Gastroesophageal sphincter (tissue), 4 donors: ENCODE results near the gene FSD1L. TPM values are rescaled to one million over a fixed set of nuclear protein-coding genes. Genes with fewer than 3 reads are reported as not detected.

ENCODE experiments used
- ATAC-seq: fragments of 150-250 bp; one replicate; pipeline ENCODE4 v1.9.1; 2016; ENCODE audit warnings: mild to moderate bottlenecking, moderate library complexity
- H3K27ac ChIP-seq, 4 donors: fragments of 200-600 bp; sonication (generic) in 3 of 4; 1 replicate in 3 of 4; 2 replicates in 1 of 4; pipeline ENCODE4 v1.5.1; 2016 to 2019
- H3K27me3 ChIP-seq: fragments of 200-600 bp; sonication (generic); one replicate; pipeline ENCODE4 v1.5.1; 2019
- H3K36me3 ChIP-seq, 2 donors: fragments of 200-600 bp; sonication (generic); one replicate each; pipeline ENCODE4 v1.5.1; 2019; ENCODE audit warnings: control low read depth in 1 of 2
- H3K4me1 ChIP-seq, 3 donors: fragments of 200-600 bp; sonication (generic); 1 replicate in 2 of 3; 2 replicates in 1 of 3; pipeline ENCODE4 v1.5.1; 2016 to 2019; ENCODE audit warnings: control low read depth in 2 of 3
- H3K4me3 ChIP-seq, 2 donors: fragments of 200-600 bp; sonication (generic); one replicate each; pipeline ENCODE4 v1.5.1; 2019; ENCODE audit warnings: mild to moderate bottlenecking in 1 of 2, moderate library complexity in 1 of 2
- H3K9me3 ChIP-seq, 3 donors: fragments of 200-600 bp; sonication (generic); one replicate each; pipeline ENCODE4 v1.5.1; 2017 to 2019; ENCODE audit warnings: control low read depth in 2 of 3
- EP300 ChIP-seq: sonication (generic); formaldehyde crosslinking; IDR thresholded peaks from one replicate; pipeline ENCODE4 v1.6.1; 2017; ENCODE audit warnings: antibody characterized with exemption, mild to moderate bottlenecking
- POLR2A ChIP-seq, 2 donors: fragments of 450-650 bp; IDR thresholded peaks; one replicate each; pipeline ENCODE4 v1.6.1; 2017; ENCODE audit warnings: antibody characterized with exemption in 2 of 2, mild to moderate bottlenecking in 2 of 2, moderate library complexity in 1 of 2
- POLR2AphosphoS5 ChIP-seq: sonication (generic); formaldehyde crosslinking; IDR thresholded peaks from one replicate; pipeline ENCODE4 v1.6.1; 2017; ENCODE audit warnings: antibody characterized with exemption
- WGBS, 2 donors: methylation state at CpG; one replicate each; pipeline ENCODE4 v1.1.5; 2018; ENCODE audit warnings: low coverage in 1 of 2; 5-methylcytosine and 5-hydroxymethylcytosine counted together
- total RNA-seq, 4 donors: library from RNA; depleted of rRNA; stranded (reverse); fragments of >200 nt; gene quantifications; one replicate each; pipeline ENCODE4 v1.1.0, GENCODE V29; 2016
- TF ChIP-seq, protein P1 (sequence below), 4 experiments: fragments of 200-600 bp in 2 of 4; fragments of 450-650 bp in 2 of 4; sonication (generic) in 1 of 4; IDR thresholded peaks; one replicate each; pipeline ENCODE4 v1.5.1; 2017 to 2019; ENCODE audit warnings: antibody characterized with exemption in 4 of 4, mild to moderate bottlenecking in 2 of 4, moderate library complexity in 2 of 4

The FSD1L gene
- total RNA-seq, 4 donors from 2014 or later: 2.7 to 10.0 (median 3.4) TPM

GRCh38 chr9:105457560-105458294 lies 9.9 kb downstream of the FSD1L start:
- Histone ChIP-seq H3K36me3 (no peaks in the 10 kb centered on the region), H3K27me3 (no peaks in the 10 kb centered on the region), H3K9me3 (no peaks in the 10 kb centered on the region), H3K27ac (no peak overlapping the region), H3K4me1 (peaks cover 0 to 29% (median 0%) of the 10 kb centered on the region in 3 donors), H3K4me3 (no peak overlapping the region)
- no peak for ATAC-seq
- 56 to 77% methylated on average over 4 to 6 of the region's 15 CpGs for WGBS, 2 donors
- no peak for TF ChIP-seq POLR2AphosphoS5

DNA sequence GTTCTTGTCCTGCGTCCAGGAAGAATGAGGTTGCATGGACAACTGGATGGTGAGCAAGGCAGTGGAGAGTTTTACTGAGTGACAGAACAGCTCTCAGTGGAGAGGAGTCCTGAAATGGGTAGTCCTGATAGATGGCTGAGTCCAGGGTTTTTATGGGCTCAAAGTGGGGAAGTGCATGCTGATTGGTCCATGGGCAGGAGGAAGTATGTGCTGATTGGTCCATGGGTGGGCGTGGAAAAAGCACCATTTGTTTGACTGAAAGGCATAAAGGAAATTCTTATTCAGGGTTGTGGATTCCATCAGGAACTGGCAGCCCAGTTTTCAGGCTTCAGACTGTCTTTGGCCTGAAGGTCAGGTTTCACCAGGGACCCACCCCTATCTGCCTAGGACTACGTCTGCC lies 10.6 kb downstream of the FSD1L start:
- ATAC-seq: no peak
- Histone ChIP-seq H3K36me3 (no peaks in the 10 kb centered on the region), H3K9me3 (no peaks in the 10 kb centered on the region), H3K27me3 (no peaks in the 10 kb centered on the region), H3K4me3 (no peak overlapping the region), H3K4me1 (peaks cover 0 to 29% (median 0%) of the 10 kb centered on the region in 3 donors), H3K27ac (no peak overlapping the region)
- TF ChIP-seq EP300 (no peak), POLR2AphosphoS5 (no peak), POLR2A (IDR thresholded peaks at IDR 0.05) (no peak)
- TF ChIP-seq, protein P1, sequence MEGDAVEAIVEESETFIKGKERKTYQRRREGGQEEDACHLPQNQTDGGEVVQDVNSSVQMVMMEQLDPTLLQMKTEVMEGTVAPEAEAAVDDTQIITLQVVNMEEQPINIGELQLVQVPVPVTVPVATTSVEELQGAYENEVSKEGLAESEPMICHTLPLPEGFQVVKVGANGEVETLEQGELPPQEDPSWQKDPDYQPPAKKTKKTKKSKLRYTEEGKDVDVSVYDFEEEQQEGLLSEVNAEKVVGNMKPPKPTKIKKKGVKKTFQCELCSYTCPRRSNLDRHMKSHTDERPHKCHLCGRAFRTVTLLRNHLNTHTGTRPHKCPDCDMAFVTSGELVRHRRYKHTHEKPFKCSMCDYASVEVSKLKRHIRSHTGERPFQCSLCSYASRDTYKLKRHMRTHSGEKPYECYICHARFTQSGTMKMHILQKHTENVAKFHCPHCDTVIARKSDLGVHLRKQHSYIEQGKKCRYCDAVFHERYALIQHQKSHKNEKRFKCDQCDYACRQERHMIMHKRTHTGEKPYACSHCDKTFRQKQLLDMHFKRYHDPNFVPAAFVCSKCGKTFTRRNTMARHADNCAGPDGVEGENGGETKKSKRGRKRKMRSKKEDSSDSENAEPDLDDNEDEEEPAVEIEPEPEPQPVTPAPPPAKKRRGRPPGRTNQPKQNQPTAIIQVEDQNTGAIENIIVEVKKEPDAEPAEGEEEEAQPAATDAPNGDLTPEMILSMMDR (IDR thresholded peaks at IDR 0.05): no peak
- WGBS, 2 donors: 89% methylated on average over 1 of the region's 3 CpGs; no CpG with 5 or more reads in 1 of the 2 donors

DNA sequence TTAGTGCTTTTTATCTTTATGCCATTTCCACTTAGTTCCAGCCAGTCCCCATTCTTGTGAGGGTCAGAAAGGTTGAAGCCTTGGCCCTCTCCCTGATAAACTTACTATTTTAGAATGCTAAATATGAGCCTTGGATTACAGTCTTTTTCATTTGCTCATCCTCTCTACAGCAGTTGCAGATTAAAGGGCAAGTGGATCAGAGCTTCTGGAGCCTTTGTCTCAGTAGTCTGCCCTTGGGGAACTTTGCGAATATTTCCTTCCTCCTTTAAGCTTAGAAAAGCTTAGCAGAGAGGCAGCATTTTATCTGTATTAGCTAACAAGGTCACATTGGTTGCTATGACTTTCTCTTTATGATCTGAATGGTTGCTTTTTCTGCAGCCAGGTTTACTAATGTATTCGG lies 11.5 kb downstream of the FSD1L start:
- TF ChIP-seq, protein P1 (IDR thresholded peaks at IDR 0.05): no peak
- TF ChIP-seq EP300: no peak
- no peak for TF ChIP-seq POLR2A (IDR thresholded peaks at IDR 0.05)
- no peak for TF ChIP-seq POLR2AphosphoS5
- 65 to 83% methylated on average over 2 of the region's 2 CpGs for WGBS, 2 donors
- Histone ChIP-seq H3K27me3 (no peaks in the 10 kb centered on the region), H3K4me1 (peaks cover 0 to 29% (median 0%) of the 10 kb centered on the region in 3 donors), H3K4me3 (no peak overlapping the region), H3K9me3 (no peaks in the 10 kb centered on the region), H3K36me3 (no peaks in the 10 kb centered on the region), H3K27ac (no peak overlapping the region)
- no peak for ATAC-seq

GRCh38 chr9:105466898-105467455 lies 19.1 kb downstream of the FSD1L start:
- no peak for TF ChIP-seq POLR2AphosphoS5
- no peak for TF ChIP-seq POLR2A (IDR thresholded peaks at IDR 0.05)
- TF ChIP-seq EP300: no peak
- TF ChIP-seq, protein P1 (IDR thresholded peaks at IDR 0.05): no peak
- no peaks in the 10 kb centered on the region for H3K9me3 ChIP-seq
- peaks cover 0 to 38% of the 10 kb centered on the region in 2 donors for H3K36me3 ChIP-seq
- no peak overlapping the region for H3K4me3 ChIP-seq
- peaks cover 0 to 7% (median 0%) of the 10 kb centered on the region in 3 donors for H3K4me1 ChIP-seq
- no peak for ATAC-seq
- H3K27ac ChIP-seq: no peak overlapping the region
- WGBS, 2 donors: 26 to 65% methylated on average over 3 of the region's 3 CpGs
- no peaks in the 10 kb centered on the region for H3K27me3 ChIP-seq

DNA sequence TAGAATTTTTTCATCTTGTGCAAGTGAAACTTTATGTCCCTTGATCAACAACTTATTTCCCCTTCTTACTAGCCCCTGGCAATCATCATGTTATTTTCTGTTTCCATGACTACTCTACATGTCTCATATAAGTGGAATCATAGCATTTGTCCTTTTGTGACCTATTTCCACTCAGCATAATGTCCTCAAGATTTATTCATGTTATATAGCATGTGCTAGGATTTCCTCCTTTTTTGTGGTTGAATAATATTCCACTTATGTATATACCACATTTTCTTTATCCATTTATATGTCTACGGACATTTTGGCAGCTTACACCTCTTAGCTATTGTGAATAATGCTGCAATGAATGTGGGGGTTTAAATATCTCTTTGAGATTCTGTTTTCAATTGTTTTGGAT lies 21.0 kb downstream of the FSD1L start:
- H3K9me3 ChIP-seq: no peaks in the 10 kb centered on the region

More for the DNA sequence above, 21.0 kb downstream of the FSD1L start:
- H3K36me3 ChIP-seq: peaks cover 0 to 38% of the 10 kb centered on the region in 2 donors
- no peak overlapping the region for H3K27ac ChIP-seq
- H3K4me3 ChIP-seq: no peak overlapping the region
- H3K4me1 ChIP-seq: peaks cover 0 to 7% (median 0%) of the 10 kb centered on the region in 3 donors
- no peak for ATAC-seq
- no peaks in the 10 kb centered on the region for H3K27me3 ChIP-seq
- 100% methylated on average over 1 of the region's 1 CpG for WGBS, 2 donors
- TF ChIP-seq EP300 (no peak), POLR2A (IDR thresholded peaks at IDR 0.05) (no peak), POLR2AphosphoS5 (no peak)
- TF ChIP-seq, protein P1 (IDR thresholded peaks at IDR 0.05): no peak
